SW 1271 (cell line): Measurements from ENCODE around the gene MBD3L5.
"Not testable (repeated sequence)": the region's sequence is repeated elsewhere in the genome, so short reads cannot be mapped to it uniquely, and the experiment has no call there.

Experiments used
- DNase-seq, 2 experiments: peaks; one replicate each; lab custom pipeline; 2025; lab: John Stamatoyannopoulos, UW

Gene MBD3L5

DNA sequence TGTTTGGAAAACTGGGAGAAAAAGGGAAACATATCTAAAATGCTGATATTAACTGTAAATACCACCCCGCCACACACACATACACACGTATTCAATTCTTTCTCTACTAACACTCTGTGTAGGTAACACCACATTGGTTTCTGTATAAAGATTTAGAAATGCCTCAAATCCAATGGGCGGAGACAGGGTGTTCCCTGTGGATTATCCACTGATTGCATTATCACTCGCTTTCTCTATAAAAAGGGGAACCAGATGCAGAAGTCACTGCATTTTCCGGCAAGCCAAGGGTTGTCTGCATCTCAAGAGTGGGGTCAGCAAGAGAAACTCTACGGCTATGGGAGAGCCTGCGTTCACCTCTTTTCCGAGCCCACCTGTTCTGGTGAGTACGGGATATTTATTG lies at the start of gene MBD3L5:
TSS of gene MBD3L5 (plus strand) at position 301 of the 400 bp plus-strand sequence. CDS start at position 335, 34 bp downstream.
- not testable (repeated sequence) for DNase-seq

DNA sequence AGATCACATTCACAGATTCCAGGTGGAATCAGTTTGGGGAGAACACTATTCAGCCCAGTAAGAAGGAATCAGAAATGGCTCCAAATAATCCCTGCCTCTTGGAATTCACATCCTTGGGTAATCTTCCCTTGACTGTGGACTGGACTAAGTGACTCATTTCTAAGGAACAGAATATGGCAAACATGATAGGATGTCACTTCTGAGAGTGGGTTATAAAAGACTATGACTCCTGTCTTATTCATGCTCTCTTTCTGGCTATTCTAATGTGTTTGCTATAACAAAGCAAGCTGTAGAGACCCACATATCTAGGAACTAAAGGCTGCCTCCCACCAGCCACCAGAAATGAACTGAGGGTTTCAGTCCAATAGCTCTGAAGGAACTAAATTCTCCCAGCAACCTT lies 46.9 kb upstream of the MBD3L5 start:
- no peak for DNase-seq

DNA sequence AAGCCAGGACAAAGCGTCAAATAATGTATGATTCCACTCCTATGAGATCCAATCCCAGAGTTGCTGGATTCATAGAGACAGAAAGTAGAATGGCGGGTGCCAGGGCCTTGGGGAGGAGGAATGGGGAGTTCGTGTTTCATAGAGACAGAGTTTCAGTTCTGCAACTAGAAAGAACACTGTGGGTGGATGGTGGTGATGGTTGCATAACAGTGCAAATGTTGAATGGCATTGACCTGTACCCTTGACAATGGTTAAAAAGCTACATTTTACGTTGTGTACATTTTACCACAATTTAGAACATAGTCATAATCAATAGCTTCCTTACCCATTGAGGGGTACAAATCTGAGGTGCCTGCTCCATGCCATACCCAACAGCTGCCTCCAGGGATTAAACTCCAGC lies 42.5 kb upstream of the MBD3L5 start:
- DNase-seq: no peak

DNA sequence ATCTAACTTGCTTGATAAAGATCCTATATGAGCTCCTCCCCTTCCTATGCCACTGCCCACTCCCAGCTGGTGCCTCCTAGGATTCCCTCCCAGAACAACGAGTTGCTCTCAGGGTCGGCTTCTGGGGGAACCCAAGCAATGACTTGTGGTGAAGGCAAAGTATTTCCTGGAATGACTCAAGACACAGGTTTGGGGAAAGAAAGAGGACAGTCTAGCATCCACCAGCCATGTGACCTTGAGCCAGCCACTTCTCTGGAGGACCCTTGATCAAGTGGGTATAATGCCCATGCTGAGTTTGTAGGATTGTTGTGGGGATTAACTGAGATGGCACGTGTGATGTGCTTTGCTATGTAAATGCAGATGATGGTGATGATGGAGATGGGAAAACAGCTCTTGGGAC lies 42.1 kb upstream of the MBD3L5 start:
- no peak for DNase-seq

DNA sequence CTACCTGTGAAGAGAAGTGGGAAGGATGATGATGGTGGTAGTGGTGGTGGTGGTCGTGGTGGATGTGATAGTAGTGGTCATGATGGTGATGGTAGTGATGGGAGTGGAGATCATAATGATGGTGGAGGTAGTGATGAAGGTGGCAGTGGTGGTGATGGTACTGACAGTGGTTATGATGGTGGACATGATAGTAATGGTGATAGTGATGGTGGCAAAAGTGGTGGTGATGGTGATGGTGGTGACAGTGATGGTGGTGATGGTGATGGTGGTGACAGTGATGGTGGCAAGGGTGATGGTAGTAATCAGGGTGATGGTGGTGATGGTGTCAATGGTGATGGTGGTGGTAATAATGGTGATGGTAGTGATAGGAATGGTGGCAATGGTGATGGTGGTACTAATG lies 35.3 kb upstream of the MBD3L5 start:
- no peak for DNase-seq

DNA sequence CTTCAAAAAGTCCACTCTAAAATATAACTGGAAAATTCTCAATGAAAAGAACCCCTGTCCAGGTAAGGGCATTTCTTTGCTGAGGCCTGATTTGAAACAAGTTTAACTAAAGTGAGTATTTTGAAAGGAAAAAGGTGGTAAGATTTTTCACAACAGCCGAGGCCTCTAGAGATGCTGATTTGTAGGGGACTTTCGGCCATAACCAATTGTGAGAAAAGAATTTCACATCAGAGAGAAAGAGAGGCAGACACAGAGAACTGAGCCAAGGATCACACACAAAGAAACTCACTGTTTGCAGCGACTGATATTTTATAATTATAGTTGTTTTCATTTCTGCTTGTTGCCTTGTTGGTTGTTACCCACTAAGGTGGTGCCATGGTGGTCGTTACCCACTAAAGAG lies 33.6 kb upstream of the MBD3L5 start:
- no peak for DNase-seq

DNA sequence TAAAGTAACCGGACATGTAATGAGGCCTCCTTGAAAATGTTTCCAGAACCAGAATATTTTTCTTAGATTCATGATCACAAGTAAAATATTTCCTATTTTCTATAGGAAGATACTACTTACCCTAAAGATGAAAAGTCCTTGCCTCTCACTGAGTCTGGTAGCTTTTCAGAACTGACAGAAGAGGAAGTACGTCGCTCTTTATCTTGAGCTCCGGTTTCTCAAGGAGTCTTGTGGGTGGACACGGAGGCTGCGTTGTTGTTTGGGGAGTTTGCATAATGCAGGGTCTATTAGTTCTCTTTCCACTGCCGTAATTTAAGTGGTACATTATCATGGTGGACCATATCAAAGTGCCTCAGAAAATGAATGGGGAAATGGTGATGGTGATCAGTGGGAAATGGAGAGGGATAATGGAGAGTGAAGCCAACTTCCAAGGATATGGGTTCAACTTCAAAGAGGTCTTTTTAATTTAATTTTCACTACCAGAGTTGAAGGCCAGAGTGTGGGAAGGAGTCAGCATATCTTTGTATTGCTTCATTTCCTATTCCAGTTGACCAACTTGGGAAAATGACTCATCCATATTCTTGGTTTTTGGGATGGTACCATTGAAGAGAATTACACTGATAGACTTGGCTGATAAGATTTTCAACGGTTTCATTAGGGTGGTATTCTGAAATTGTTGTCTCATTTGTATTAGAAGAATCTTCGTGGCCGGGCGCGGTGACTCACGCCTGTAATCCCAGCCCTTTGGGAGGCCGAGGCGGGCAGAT lies 32.5 kb upstream of the MBD3L5 start:
- DNase-seq: no peak

DNA sequence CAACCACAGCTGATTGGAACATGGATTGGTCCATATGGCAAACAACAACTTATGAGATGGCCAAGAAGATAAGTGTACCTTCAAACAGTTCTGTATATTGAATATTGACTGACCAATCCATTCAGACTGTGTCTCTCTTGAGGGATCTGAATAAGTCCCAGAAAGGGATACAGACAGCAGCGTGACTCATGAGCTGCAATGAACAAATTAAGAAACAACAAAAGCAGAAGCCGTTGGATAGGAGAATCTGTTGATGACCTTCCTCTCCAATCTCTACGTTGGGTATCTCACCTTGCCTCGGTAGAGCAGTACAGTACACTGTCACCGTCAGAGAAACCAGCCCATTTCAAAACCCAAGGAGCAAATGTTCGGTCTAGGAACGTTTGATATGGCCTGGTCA lies 30.4 kb upstream of the MBD3L5 start:
- DNase-seq: no peak

DNA sequence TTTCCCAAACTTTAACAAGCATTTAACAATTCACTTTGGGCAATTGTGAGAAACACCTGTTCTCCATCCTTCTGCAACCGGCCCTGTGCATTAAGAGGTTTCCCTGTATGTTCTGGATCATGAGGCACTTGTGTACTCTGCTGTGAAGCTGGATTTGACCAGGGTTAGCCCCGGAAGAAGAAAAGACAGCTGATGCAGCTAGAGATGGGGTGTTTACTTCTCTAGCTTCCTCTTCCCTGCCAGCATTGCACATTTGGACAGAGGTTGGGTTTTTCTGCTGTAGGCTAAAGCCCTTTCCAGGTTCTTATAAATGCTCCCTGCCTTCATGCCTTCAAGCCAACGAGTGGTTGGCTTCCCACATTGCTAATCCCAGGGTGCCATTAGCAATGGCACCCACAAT lies 30.0 kb upstream of the MBD3L5 start:
- no peak for DNase-seq

DNA sequence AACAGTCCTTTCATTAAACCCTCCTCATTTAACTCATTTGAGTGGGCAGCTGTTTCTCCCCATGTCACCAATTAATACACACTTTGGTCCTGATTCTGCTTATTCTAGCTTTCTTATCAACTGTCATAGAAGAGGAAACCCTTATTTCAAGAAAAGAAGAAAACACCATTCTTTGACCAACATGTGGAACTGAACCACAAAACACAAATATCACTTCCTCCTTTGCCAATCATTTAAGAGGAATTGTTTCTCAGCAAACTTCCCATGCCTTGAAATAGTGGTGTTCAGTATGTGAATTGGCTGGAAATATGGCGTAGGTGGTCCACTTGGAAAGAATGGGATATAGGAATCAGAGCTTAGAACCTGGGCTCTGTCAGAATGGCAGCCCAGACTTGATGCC lies 29.6 kb upstream of the MBD3L5 start:
- no peak for DNase-seq

DNA sequence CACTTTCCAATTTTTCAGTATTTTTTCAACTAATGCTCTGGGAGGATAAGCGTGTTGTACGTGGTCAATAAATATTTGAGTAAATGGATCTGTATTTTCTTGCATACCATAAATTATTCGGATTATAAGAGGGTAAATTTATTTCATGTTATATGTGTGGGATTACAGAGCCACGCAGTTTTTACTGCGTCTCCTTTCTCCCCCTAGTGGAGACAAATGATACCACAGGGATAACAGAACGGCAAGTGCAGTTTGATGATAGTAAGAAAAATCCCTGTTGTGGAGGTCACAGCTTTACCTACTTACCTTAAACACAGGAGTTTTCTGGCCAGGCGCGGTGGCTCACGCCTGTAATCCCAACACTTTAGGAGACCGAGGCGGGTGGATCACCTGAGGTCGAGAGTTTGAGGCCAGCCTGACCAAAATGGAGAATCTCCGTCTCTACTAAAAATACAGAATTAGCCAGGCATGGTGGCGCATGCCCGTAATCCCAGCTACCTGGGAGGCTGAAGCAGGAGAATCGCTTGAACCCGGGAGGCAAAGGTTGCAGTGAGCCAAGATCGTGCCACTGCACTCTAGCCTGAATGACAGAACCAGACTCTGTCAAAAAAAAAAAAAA lies 26.0 kb upstream of the MBD3L5 start:
- peak in 1 of 2 experiments; percentile 58 for DNase-seq

DNA sequence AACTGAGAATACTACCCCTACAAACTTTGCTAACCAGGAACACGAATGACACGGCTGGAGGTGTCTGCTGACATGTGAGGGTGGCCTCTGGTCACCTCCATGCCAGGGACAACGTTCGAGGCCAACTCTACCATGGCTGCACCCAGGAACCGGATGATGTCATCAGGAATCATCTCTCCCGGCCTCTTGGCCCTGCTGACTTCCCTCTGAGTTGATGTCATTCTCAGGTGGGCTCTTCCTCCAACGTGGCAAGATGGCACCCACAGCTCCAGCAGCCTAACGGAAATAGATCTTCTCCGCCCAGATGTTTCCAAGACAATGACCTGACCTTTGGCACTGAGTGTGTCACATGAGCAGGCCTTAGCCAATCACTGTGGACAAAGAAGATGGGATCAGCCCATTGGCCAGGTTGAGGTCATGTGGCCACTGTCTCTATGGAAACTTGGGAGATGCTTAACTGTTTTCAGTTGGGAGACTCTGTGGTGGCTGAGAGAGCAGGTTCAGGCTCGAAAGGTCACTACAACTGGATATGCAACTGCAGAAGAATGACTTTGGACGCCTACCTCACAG lies 24.2 kb upstream of the MBD3L5 start:
- no peak for DNase-seq

DNA sequence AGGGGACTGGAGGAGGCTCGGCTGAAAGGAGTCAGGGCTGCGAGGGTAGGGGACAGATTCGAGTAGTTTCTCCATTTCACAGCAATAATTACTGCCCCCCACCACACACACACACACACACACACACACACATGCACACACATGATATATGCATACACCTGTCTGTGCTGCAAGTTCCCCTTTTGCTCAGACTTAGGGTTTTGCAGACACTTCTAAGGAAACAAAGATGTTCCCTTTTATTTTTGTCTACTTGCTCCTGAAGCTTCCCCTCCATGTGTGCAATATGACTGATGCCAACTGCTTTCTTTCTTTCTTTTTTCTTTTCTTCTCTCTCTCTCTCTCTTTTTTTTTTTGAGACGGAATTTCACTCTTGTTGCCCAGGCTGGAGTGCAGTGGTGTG lies 22.5 kb upstream of the MBD3L5 start:
- DNase-seq: no peak

DNA sequence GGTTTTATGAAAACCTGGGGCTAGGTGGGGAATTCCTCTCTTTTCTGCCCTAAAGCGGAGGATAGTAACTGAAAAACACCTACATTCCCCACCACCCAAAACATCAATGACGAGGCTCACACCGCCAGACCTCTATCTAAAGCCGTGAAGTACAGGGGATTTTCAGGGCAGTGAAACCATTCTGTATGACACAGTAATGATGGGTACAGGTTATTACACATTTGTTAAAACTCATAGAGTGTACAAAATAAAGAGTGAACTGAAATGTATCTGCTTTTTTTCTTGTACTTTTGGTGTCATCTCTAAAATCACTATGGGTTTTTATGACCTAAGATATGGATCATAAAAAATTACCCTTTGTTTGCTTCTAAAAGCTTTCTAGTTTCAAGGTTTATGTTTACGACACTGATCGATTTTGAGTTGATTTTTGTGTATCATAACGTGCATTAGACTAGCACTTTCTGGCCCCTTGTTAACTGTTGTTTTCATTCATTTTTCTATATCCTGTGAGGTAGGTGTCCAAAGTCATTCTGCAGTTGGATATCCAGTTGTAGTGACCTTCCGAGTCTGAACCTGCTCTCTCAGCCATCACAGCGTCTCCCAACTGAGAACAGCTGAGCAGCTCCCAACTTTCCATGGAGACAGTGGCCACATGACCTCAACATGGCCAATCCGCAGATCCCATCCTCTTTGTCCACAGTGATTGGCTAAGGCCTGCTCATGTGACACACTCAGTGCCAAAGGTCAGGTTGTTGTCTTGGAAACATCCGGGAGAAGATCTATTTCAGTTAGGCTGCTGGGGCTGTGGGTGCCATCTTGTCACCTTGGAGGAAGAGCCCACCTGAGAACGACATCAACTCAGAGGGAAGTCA lies 19.4 kb upstream of the MBD3L5 start:
- DNase-seq: no peak

DNA sequence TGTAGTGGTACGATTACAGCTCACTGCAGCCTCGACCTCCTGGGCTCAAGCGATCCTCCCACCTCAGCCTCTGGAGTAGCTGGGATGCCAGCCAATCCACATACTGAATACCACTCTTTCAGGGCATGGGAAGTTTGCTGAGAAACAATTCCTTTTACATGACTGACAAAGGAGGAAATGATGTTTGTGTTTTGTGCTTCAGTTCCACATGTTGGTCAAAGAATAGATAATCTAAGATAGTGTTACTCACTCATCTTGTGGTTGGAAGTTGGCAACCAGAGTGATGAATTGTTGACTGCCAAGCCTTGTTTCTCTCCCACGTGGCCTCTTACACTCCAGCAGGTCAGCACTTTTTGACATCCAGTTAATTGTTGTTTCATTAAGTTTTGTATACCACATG lies 16.7 kb upstream of the MBD3L5 start:
- DNase-seq: peak; percentile 51 to 87

DNA sequence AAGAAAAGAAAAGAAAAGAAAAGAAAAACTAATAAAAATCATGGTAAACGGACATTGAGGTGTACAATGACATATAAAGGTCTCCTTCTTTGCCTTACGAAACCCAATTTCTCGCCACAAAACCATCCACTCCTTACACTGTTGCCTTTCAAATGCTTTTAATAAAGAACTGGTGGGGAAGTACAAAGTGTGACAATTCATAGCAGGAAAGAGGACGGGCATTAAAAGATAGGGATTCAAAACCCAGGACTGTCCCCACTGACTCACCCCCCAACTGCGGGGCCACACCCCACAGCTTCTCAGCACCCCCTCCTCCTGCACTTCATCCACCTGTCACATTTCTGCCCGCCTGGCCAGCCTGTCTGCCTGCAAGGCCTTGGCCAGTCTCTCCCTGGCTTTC lies 11.6 kb upstream of the MBD3L5 start:
- DNase-seq: no peak

DNA sequence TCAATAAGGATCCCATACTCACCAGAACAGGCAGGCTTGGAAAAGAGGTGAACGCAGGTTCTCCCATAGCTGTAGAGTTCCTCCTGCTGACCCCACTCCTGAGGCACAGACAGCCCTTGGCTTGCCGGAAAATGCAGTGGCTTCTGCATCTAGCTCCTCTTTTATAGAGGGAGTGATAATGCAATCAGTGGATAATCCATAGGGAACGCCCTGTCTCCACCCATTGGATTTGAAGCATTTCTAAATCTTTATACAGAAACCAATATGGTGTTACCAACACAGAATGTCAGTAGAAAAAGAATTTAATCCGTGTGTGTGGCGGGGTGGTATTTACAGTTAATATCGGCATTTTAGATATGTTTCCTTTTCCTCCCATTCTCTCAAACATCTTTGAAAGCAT lies 9.0 kb upstream of the MBD3L5 start, which contains the start of gene MBD3L2B:
TSS of gene MBD3L2B (minus strand) at position 101 of the 400 bp plus-strand sequence. CDS start at position 67, 34 bp downstream.
- DNase-seq: not testable (repeated sequence)

DNA sequence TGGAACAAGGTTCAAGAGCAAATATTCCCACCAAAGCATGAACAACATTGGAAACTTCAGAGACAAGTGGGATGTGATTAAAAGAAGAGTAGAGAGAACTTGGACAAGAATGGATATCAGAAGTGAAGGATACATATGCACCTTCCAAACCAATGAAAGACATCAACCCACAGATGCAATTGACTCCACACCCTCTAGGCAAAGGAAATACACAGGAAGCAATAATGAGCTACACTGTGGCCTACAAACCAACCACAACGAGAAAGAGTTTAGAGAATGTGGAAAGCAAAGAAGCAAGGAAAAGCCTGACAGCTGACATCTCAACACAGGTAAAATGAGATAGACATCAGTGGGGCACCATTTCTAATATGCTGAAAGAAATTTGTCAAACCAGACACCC lies 1.6 kb upstream of the MBD3L5 start:
- DNase-seq: not testable (repeated sequence)

DNA sequence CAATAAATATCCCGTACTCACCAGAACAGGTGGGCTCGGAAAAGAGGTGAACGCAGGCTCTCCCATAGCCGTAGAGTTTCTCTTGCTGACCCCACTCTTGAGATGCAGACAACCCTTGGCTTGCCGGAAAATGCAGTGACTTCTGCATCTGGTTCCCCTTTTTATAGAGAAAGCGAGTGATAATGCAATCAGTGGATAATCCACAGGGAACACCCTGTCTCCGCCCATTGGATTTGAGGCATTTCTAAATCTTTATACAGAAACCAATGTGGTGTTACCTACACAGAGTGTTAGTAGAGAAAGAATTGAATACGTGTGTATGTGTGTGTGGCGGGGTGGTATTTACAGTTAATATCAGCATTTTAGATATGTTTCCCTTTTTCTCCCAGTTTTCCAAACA lies 9.7 kb downstream of the MBD3L5 start, which contains the start of gene MBD3L4:
TSS of gene MBD3L4 (minus strand) at position 101 of the 400 bp plus-strand sequence. CDS start at position 66, 35 bp downstream.
- DNase-seq: not testable (repeated sequence)

DNA sequence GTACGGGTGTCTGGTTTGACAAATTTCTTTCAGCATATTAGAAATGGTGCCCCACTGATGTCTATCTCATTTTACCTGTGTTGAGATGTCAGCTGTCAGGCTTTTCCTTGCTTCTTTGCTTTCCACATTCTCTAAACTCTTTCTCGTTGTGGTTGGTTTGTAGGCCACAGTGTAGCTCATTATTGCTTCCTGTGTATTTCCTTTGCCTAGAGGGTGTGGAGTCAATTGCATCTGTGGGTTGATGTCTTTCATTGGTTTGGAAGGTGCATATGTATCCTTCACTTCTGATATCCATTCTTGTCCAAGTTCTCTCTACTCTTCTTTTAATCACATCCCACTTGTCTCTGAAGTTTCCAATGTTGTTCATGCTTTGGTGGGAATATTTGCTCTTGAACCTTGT lies 11.2 kb downstream of the MBD3L5 start:
- DNase-seq: not testable (repeated sequence)

DNA sequence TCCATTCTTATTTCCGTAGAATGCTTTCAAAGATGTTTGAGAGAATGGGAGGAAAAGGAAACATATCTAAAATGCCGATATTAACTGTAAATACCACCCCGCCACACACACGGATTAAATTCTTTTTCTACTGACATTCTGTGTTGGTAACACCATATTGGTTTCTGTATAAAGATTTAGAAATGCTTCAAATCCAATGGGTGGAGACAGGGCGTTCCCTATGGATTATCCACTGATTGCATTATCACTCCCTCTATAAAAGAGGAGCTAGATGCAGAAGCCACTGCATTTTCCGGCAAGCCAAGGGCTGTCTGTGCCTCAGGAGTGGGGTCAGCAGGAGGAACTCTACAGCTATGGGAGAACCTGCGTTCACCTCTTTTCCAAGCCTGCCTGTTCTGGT lies 18.6 kb downstream of the MBD3L5 start, which contains the start of gene MBD3L2:
TSS of gene MBD3L2 (plus strand) at position 301 of the 400 bp plus-strand sequence. CDS start at position 354, 53 bp downstream.
- DNase-seq: not testable (repeated sequence)

DNA sequence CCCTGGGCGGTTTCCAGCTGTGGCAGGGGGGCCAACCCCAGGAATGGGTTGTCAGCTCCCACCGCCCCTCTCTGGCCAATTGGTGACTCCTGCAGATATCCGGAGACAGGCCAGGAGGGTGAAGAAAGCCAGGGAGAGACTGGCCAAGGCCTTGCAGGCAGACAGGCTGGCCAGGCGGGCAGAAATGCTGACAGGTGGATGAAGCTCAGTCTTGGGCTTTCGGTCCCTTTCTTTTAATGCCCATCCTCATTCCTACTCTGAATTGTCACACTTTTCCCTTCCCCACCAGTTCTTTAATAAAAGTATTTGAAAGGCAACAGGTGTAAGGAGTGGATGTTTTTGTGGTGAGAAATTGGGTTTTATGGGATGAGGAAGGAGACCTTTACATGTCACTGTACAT lies 21.0 kb downstream of the MBD3L5 start:
- DNase-seq: not testable (repeated sequence)
